Right lobe of liver (tissue), 4 donors: ENCODE results near the gene SLC35B2.

Source experiments
- POLR2A ChIP-seq: fragments of 450-650 bp; IDR thresholded peaks from one replicate; pipeline ENCODE4 v1.6.1; 2017; ENCODE audit warnings: antibody characterized with exemption, mild to moderate bottlenecking
- TF ChIP-seq, protein P1 (sequence below), 4 donors: fragments of 200-600 bp in 3 of 4; fragments of 450-650 bp in 1 of 4; IDR thresholded peaks; one replicate each; pipeline versions ENCODE4 v1.5.1 to v1.8.0; 2016 to 2022; ENCODE audit warnings: antibody characterized with exemption in 4 of 4, mild to moderate bottlenecking in 2 of 4
- donor health status: DM: no; HTN: no; CAD: no.
- donor health status: DM: no; HTN: no; CAD: no.
- donor health status: DM: no; HTN: yes; CAD: no.

DNA sequence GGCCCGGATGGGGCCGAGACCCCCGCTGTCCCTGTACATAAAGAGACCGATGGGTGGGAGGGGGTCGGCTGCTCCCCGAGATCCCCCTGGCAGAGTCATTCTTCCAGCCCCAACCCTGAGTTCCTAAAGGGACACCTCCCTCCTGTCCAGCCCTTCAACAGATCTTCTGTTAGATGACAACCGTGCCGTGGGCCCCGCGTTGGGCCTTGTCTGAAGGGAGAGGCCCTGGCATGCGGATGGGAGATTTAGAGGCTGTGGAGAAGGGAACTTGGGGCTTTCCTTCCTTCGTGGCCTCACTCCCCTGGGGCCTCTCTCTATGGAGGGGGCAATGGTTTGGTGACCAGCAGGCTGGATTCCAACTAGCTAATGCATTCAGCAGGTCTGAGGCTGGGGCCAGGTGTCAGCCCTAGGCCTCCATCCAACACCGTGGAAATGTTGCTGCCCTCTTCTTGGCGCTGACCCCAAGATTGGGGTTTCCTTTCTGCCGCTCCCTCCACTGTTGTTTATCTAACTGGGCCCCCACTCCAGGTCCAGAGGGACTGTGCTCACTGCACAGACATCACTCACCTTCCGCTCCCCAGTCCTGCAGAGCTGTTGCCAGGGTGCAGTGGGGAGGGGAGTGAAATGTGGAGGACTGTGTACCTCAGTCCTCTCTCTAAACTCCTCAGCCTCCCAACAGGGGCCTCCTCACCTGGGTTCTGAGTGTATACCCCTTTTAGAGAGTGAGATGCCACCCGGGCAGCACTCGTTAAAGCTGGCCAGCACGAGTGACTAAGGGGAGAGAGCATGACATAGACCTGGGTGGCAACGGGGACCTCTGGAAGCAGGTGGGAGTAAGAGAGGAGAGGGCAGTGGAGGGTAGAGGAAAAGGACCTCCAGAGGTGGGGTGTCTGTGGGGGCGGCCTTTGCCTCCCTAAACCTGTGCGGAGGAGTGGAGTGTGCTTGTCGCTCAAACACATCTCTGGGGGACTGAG lies 19.6 kb upstream of the SLC35B2 start:
- no peak for TF ChIP-seq POLR2A
- TF ChIP-seq, protein P1, sequence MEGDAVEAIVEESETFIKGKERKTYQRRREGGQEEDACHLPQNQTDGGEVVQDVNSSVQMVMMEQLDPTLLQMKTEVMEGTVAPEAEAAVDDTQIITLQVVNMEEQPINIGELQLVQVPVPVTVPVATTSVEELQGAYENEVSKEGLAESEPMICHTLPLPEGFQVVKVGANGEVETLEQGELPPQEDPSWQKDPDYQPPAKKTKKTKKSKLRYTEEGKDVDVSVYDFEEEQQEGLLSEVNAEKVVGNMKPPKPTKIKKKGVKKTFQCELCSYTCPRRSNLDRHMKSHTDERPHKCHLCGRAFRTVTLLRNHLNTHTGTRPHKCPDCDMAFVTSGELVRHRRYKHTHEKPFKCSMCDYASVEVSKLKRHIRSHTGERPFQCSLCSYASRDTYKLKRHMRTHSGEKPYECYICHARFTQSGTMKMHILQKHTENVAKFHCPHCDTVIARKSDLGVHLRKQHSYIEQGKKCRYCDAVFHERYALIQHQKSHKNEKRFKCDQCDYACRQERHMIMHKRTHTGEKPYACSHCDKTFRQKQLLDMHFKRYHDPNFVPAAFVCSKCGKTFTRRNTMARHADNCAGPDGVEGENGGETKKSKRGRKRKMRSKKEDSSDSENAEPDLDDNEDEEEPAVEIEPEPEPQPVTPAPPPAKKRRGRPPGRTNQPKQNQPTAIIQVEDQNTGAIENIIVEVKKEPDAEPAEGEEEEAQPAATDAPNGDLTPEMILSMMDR (IDR thresholded peaks at IDR 0.05), result no peak
